GM18909 (cell line): Measurements from ENCODE around the gene DAPK2.

Experiments
- ATAC-seq: cut with Tn5 transposase; IDR thresholded peaks from one replicate; pipeline ENCODE4 v1.9.1; 2021; ENCODE audit warnings: mild to moderate bottlenecking; ENCODE audit not compliant: unreplicated experiment, poor library complexity

Gene DAPK2

GRCh38 chr15:64029110-64029509 is 17.2 kb downstream of the DAPK2 start:
- ATAC-seq = no peak

- ATAC-seq = no peak
These were observed 19.7 kb downstream of the DAPK2 start for GRCh38 chr15:64026591-64026990.

GRCh38 chr15:64024172-64025050 is 21.9 kb downstream of the DAPK2 start:
- no peak for ATAC-seq

- no peak for ATAC-seq
These were observed 23.1 kb downstream of the DAPK2 start for GRCh38 chr15:64023220-64023619.

GRCh38 chr15:64022571-64022970 is 23.7 kb downstream of the DAPK2 start:
- ATAC-seq = no peak

- peak; percentile 73 for ATAC-seq
These were observed 26.5 kb downstream of the DAPK2 start for GRCh38 chr15:64019764-64020163.

- ATAC-seq = no peak
These were observed 28.6 kb downstream of the DAPK2 start for GRCh38 chr15:64017591-64018163.

- ATAC-seq = no peak
These were observed 29.1 kb downstream of the DAPK2 start for GRCh38 chr15:64017082-64017588.

GRCh38 chr15:64016257-64016656 is 30.0 kb downstream of the DAPK2 start:
- ATAC-seq = no peak

GRCh38 chr15:64014995-64015394 is 31.3 kb downstream of the DAPK2 start:
- ATAC-seq = no peak

GRCh38 chr15:64013179-64014062 is 32.9 kb downstream of the DAPK2 start:
- no peak for ATAC-seq

GRCh38 chr15:64011736-64012135 is 34.5 kb downstream of the DAPK2 start:
- no peak for ATAC-seq

- ATAC-seq = peak; percentile 89
These were observed 35.6 kb downstream of the DAPK2 start for GRCh38 chr15:64010719-64011118.

GRCh38 chr15:64009798-64010261 is 36.5 kb downstream of the DAPK2 start:
- no peak for ATAC-seq

GRCh38 chr15:64009241-64009640 is 37.0 kb downstream of the DAPK2 start:
- no peak for ATAC-seq

- no peak for ATAC-seq
These were observed 38.1 kb downstream of the DAPK2 start for GRCh38 chr15:64008177-64008576.

- no peak for ATAC-seq
These were observed 39.6 kb downstream of the DAPK2 start for GRCh38 chr15:64006642-64007041.

- ATAC-seq = no peak
These were observed 41.7 kb downstream of the DAPK2 start for GRCh38 chr15:64004587-64004986.

GRCh38 chr15:64004056-64004455 is 42.2 kb downstream of the DAPK2 start:
- ATAC-seq = no peak

GRCh38 chr15:64003182-64003581 is 43.1 kb downstream of the DAPK2 start:
- ATAC-seq = no peak

- no peak for ATAC-seq
These were observed 45.1 kb downstream of the DAPK2 start for GRCh38 chr15:64001148-64001547.
